ENCODE results near the gene INPP5J.

The INPP5J gene

DNA sequence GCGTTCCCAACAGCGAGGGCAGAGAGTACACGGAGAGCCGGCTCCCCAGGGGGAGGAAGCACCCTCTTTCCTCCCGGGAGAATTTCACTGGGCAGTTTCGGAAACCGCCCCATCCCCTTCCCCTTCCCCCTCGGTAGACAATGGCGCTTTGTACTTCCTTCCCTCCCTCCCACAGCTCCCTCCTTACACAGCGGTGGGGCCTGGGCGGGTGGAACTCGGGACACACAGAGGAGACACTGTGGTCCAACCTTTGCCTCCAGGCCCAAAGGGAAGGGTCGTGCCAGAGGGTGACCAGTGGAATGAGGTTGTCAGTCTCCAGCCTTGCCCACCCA, 37.3 kb upstream of the INPP5J start:
- TF ChIP-seq, protein P1, sequence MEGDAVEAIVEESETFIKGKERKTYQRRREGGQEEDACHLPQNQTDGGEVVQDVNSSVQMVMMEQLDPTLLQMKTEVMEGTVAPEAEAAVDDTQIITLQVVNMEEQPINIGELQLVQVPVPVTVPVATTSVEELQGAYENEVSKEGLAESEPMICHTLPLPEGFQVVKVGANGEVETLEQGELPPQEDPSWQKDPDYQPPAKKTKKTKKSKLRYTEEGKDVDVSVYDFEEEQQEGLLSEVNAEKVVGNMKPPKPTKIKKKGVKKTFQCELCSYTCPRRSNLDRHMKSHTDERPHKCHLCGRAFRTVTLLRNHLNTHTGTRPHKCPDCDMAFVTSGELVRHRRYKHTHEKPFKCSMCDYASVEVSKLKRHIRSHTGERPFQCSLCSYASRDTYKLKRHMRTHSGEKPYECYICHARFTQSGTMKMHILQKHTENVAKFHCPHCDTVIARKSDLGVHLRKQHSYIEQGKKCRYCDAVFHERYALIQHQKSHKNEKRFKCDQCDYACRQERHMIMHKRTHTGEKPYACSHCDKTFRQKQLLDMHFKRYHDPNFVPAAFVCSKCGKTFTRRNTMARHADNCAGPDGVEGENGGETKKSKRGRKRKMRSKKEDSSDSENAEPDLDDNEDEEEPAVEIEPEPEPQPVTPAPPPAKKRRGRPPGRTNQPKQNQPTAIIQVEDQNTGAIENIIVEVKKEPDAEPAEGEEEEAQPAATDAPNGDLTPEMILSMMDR (IDR thresholded peaks at IDR 0.05; ENCODE audit: low read depth, low read length) = no peak
- H3K4me3 ChIP-seq (ENCODE audit: low read depth, low read length) = peak overlapping the region; percentile 67

DNA sequence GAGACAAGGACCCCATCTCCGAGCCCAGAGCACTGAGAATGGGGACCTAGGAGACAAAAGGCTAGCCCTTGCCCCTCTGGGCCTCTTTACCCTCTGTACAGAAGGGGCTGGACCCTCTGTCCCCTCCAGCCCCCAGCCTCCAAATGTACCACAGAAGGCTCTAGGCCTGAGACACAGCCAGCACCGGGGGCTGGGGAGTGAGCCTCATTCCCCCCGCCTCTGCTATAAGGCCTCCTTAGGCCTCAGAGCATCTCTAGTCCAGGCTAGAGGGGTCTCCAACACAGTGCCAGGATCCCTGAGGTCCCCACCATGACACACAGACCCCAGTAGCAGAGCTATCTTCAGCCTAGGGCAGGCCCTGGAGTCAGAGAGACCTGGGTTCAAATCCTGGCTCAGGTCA, 36.8 kb upstream of the INPP5J start:
- H3K4me3 ChIP-seq (ENCODE audit: low read depth, low read length) = no peak overlapping the region
- TF ChIP-seq, protein P1 (IDR thresholded peaks at IDR 0.05; ENCODE audit: low read depth, low read length) = no peak

DNA sequence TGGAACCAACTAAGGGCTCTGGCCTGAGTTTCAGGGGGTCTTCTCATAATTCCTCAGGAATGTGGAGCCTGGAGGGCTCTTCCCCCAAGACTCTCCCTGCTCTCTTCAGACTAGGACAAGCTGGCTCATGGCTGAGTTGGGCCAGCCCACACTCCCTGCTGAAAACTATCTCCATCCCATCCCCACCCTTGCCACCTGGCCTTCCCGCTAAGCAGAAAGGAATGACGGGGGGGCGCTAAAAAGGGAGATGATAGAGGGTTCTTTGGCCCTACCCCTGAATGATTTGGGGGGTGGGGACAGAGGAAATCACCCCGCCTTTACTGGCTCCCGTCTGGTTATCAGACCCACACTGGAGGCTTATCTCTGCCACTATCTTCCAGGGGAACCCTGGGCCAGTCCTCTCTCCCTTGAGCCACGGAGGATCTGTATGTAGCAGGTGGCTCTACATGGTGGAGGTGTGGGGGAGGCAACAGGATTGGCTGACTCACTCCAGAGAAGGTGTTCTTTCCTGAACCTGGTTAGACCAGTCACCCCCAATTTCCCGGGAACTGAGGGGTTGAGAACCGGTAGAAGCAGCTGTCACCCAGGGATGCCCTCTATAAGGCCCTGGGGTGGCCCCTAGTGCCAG, 35.9 kb upstream of the INPP5J start:
- TF ChIP-seq, protein P1 (IDR thresholded peaks at IDR 0.05; ENCODE audit: low read depth, low read length) = no peak
- H3K4me3 ChIP-seq (ENCODE audit: low read depth, low read length) = no peak overlapping the region

- TF ChIP-seq, protein P1 (IDR thresholded peaks at IDR 0.05; ENCODE audit: low read depth, low read length) = no peak
- no peak overlapping the region for H3K4me3 ChIP-seq (ENCODE audit: low read depth, low read length)
Observed at GRCh38 chr22:31087744-31088215, 35.0 kb upstream of the INPP5J start.

GRCh38 chr22:31088233-31088986, 34.4 kb upstream of the INPP5J start:
- no peak overlapping the region for H3K4me3 ChIP-seq (ENCODE audit: low read depth, low read length)
- TF ChIP-seq, protein P1 (IDR thresholded peaks at IDR 0.05; ENCODE audit: low read depth, low read length) = no peak

- TF ChIP-seq, protein P1 (IDR thresholded peaks at IDR 0.05; ENCODE audit: low read depth, low read length) = peak; percentile 78
- H3K4me3 ChIP-seq (ENCODE audit: low read depth, low read length) = no peak overlapping the region
Observed at GRCh38 chr22:31089160-31090100, 33.3 kb upstream of the INPP5J start.
